GM19239 (cell line): ENCODE data around the gene ST3GAL4.
"Not testable (repeated sequence)": the region's sequence is repeated elsewhere in the genome, so short reads cannot be mapped to it uniquely, and the experiment has no call there.

ENCODE experiments used
- DNase-seq: peaks from one replicate; pipeline ENCODE4 v3.0.0; 2011; ENCODE audit warnings: low spot score; ENCODE audit not compliant: insufficient read length
- FAIRE-seq: peaks from 2 replicates; lab custom pipeline; 2011; peaks lifted over from hg19 to GRCh38; lab: Jason Lieb, UNC

Gene ST3GAL4

DNA sequence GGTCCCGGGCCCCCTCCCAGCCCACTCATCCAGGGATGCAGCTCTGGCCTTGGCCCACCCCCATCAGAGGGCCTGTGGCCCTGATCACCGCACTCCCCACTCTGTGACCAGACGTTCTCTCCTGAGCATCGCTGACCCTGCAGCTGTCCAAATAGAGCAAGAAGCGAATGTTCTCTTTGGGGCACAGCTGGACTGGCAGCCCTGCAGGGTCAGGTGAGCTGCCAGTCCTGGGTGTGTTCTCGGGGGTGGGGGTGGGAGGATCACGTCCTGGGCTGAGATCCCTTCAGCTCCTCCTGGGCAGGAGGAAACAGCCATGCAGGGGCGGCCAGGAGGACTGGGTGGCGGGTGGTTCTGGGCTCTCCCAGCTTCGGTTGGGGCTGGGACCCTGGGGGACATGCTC, 26.5 kb downstream of the ST3GAL4 start:
- DNase-seq, result not testable (repeated sequence)
- FAIRE-seq, result peak; percentile 31

DNA sequence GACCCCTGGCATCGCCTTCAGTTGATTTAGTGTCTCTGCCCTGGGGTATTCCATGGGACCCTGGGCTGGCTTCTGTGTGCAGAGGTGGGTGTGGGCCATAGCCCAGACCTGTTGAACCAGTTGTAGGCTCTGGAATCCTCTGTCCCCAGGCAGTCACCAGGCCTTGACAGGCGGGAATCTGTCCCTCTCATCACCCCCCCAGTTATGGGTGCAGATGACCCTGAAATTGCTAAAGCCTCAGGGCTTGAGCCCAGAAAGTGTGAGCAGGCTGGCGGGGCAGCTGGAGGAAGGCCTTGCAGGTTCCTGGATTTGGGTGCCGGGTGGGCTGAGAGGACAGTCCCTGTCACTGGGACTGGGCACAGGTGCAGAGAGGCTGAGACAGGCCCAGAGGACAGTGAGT, 27.2 kb downstream of the ST3GAL4 start:
- not testable (repeated sequence) for DNase-seq, FAIRE-seq

DNA sequence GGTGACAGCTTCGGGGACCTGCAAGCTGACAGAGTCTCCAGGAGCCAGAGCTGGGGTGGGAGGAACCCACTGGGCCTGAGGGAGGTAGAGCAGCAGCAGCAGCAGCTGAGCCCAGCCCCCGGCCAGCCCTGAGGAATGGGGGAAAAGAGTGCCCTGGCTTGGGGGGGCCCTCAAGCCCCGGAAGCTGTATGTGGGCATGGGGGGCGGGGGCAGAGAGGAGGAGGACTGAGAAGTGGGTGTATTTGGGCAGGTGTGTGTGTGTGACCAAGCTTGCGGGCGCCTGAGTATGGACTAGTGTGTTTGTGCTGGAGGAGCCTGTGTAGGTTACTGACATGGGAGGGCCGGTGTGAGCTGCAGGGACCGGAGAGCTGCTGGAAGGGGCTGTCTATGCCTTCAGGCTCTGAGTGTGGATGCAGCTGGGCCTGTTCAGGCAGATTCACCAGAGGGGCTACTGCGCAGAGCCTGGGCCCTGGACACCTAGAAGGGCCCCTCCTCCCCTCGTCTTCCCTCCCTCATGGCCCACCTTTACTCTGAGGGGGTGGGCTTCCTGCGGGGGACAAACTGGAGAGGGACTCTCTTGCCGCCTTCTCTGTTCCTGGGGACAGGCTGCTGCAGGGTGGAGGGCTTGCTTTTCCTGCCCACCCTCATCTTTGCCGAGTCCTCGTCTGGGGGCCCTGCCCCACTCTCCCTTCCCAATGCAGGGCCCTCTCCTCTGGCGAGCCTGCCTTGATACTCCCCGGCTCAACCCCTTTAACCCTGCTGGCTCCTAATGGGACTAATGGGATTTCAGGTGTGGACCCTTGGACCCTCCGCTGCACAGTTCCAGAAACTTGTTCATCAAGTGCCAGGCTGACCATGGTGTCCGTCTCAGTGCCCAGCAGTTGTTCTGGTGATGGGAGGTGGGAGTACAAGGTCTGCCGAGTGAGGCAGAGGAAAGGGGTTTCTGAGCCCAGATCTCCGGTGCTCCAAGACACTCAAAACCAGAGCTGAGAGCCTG, 28.2 kb downstream of the ST3GAL4 start:
- DNase-seq (no peak), FAIRE-seq (no peak)

DNA sequence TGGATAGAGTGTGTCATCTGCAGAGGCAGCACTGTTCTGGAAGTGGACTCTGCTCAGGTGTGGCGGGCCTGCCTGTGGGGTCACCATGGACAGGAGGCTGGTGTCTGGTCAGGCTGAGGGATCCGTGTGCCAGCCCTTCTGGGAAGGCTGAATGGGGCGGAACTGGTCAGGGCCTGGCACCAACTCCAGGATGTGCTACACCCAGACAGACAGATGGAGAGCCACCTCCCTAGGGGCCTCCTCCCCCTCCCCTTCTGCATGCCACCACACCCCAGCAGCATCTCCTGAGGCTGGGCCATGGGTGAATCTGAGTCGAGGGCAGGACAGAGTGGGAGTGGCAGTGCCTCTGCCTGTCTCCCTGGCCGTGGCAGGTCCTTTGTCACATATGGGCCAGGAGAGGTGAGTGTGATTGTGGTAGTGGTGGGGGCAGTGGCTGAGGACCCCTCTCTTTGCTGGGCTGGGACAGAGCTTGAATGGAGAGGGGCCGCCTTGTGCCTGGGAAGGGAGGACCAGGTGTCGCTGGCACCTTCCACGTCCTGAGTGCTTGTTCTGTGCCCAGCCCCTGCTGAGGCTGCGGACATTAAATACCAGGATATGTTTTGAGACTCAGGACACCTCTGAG, 29.1 kb downstream of the ST3GAL4 start:
- no peak for FAIRE-seq
- DNase-seq, result no peak

DNA sequence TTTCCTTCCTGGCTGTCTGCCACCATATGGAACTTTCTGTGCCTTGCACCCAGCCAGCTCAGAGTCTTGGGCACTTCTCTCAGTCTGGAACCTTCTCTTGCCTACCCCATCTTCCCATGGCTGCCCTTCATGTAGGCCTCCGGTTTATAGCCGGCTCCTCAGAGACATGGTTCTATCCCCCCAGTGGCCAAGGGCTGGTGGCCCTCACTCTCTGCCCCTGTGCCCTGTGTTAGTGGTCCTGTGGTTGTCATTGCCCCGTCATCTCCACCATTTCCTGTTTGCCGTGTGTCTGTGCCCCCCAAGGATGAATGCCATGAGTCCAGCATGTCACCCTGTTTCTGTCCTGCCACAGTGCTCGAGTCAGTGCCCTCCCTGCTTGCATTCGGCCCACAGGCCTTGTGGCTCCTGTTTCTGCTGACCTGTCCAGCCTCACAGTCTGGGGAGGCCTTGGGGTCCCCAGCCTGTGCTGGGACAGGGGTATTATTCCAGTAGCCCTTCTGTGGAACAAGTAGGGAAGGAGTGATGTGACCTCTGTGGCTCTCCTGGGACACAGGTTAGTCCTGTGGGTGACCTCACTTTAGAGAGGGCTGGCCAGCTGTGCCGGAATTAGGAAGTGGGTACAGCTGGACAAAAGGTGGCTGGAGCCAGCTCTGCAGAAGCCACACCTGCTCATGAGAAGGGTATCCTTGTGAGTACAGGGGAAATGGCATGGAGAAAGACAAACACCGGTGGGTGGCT, 30.7 kb downstream of the ST3GAL4 start:
- DNase-seq (no peak), FAIRE-seq (no peak)

DNA sequence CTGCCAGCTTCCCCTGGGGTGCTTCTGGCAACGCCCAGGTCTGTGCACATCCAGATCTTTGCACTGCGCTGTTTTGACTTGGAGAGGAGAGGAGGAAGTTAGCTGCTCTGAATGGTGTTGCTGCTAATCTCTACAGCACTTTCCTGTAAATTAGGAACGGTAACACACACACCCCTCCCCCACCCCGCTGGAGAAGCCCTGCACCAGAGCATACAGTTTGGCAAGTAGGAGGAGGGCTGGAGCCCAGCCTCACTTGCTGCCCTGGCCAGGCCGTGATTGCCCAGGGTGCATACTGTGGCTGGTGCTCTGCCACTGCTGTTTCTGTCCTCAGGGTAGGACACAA, 31.2 kb downstream of the ST3GAL4 start:
- FAIRE-seq, DNase-seq: not testable (repeated sequence)

DNA sequence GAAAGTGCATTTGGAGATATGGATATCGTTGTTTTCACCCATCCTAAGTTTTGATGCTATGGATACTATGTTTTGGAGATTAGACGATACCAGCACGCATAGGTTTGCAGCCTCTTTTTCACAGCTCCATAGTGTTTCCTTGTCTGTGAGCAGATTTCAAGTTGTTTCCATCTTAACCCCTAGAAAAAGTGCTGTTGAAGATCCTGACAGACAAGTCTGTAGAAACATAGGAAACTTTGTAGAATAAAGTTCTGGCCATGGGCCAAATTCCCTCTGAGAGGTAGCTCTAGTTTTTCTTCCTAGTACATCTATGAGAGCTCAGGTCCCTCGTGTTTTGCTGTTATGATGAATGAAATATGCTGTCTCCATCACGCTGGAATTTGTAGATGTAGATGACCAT, 32.4 kb downstream of the ST3GAL4 start:
- FAIRE-seq (no peak), DNase-seq (no peak)

DNA sequence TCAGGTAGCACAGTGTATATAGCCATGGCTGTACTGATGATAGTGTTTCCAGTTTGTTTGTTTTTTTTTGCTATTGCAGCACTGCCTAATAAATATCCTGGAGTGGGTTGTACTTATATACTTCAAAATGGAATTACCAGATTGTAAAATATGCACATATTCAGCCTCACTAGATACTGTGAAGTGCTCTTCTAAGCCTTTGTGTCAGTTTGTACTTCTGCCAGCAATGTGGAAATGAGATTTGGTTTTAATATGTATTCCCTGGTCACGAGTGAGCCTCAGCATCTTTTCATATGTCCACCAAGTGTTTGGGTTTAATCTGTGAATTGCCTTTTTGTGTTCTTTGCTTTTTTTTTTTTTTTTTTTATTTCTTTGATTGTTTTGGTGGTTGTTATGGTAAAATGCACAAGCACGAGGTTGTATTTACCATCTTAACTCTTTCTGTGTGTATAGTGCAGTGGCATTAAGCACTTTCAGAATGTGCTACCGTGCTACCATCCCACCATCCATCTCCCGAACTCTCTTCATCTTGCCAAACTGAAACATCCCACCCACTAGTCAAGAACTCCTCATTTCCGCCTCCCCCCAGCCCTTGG, 34.9 kb downstream of the ST3GAL4 start:
- no peak for DNase-seq
- no peak for FAIRE-seq

DNA sequence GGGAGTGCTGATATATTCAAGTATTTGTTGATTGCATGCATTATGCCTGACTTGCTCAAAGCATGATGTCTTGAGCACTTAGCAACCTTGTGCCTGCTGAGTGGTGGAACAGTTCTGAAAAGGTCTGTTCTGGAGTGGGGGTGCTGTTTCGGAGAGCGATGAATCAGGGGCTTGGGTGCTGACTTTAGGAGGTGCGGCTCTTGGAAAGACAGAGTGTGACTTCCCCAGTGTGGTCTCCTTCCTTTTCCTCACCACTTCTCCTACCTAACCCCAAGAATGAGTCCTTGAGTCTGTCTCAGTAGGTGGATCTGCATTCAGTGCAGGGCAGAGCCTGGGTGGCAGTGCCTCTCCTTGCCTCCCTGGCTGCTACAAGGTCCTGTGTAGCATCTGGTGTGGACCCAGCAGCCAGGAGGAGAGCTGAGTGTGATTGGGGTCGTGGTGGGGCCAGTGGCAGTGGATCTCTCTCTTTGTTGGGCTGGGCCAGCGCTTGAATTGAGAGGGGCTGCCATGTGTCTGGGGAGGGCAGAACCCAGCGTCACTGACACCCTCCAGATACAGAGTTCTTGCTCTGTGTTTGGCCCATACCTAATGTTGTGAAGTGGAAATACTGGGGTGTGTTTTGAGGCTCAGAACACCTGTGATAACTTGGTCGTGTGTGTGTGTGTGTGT, 35.9 kb downstream of the ST3GAL4 start:
- FAIRE-seq, result peak; percentile 26
- no peak for DNase-seq

DNA sequence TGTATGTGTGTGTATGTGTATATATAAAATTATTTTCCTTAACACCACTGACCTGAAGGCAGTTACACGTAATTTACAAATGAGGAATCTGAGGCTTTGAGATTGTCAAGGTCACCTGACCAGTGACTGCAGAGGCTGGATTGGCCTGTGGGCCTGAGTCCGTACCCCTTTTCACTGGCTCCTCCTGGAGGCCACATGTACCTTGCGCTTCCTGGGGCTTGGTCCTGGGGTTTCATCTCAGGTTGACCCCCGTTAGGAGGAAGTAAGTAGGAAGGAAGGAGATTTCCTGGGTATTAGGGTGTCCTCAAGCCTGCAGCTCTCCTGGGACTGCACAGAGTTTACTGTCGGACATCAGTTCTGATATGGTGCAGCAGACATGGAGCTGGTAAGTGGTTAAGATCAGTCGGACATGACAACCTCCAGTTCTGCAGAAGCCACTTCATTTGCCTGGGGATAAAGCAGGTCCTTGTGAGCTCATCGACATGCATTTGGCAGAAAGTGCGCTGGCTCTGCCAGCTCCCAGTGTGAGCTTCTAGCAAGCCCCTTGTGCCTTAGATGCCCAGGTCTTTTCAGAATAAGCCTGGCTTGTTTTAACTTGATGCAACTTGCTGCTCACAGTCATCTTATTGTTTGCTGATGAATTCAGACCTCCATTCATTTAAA, 36.6 kb downstream of the ST3GAL4 start:
- FAIRE-seq (peak; percentile 44), DNase-seq (no peak)

DNA sequence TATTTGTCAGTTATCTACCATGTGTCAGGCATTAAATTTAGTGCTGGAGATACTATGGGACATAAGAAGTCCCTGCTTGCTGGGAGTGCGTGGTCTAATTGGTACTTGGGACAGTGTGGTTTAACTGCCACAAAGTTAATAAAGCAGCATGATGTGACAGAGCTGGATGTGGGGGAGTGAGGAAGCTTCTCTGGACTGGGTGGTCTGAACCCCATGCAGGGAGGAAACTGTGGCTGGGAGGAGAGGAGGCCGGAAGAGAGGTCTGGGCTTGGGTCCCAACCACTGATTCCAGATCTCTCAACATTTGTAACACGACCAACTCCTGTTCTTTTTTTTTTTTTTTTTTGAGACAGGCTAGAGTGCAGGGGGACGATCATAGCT, 37.1 kb downstream of the ST3GAL4 start:
- no peak for DNase-seq
- FAIRE-seq, result peak; percentile 81

DNA sequence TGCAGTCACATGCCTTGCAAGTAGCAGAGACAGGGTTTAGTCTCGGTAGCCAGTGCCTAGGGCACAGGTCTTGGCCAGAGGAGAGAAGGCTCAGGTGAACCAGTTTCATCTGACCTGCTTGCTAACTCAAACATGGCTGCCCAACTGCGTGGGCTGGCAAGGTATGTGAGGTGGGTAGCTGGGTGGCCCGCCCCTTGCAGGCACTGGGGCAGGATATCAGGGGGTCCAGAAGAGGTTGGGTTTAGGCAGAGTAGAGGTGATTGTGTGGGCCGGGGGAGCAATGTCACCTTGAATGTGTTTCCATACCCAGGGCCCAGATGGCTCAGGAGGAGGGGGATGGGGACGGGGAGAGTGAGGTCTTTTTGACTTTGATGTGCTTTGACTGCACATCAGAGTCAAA, 37.7 kb downstream of the ST3GAL4 start:
- FAIRE-seq (no peak), DNase-seq (no peak)

DNA sequence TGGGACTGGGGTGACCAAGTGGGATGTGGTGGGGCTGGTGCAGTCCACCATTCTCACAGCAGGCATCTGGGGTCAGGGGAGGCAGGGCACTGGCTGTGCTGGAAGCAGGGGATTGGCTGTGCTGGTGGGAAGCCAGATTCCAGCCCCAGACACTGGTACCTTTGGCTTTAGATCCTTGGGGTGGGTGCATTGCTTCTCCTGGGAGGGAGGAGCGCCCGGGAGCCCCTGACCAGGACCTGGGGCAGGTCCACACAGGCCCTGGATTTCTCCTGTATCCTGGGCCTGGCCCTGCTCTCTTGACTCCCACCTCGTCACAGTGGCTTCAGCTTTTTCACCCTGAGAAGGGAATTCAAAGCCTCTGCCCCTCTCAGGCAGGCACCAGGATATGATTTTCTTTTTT, 38.5 kb downstream of the ST3GAL4 start:
- FAIRE-seq (no peak), DNase-seq (no peak)

DNA sequence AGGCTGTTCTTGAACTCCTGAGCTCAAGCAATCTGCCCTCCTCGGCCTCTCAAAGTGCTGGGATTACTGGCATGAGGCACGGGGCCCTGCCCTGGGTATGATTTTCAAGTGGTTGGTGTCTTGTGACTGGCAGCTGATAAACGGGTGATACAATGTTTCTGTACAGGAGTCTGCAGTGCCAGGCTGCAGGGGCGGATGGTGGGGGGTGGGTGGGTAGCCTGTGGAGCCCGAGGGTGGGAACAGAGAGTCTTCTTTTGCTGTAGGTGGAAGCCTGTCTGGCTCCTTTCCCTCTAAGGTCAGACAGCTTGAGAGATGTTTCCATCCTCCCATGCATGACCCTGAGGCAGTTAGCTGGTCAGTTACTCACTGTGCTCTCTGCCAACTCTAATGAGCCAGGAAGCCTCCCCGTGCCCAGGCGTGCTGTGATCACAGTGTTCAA, 39.2 kb downstream of the ST3GAL4 start:
- FAIRE-seq, DNase-seq: not testable (repeated sequence)

DNA sequence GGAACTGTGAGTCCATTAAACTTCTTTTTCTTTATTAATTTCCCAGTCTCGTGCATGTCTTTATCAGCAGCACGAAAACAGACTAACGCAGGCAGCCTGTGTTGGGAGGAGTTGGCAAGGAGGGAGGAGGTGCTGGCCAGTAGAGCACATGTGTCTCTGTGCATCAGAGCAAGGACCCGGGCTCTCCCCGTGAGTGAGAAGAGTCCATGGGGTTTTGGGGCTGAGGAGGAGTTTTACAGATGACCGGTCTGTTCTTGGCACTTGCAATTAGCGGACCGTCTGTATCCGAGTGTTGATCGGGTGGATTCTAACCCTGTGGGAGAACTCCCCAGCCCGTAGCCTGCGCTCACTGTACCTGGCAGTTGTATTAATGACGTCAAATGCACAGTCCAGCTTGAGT, 40.3 kb downstream of the ST3GAL4 start:
- FAIRE-seq, DNase-seq: not testable (repeated sequence)

DNA sequence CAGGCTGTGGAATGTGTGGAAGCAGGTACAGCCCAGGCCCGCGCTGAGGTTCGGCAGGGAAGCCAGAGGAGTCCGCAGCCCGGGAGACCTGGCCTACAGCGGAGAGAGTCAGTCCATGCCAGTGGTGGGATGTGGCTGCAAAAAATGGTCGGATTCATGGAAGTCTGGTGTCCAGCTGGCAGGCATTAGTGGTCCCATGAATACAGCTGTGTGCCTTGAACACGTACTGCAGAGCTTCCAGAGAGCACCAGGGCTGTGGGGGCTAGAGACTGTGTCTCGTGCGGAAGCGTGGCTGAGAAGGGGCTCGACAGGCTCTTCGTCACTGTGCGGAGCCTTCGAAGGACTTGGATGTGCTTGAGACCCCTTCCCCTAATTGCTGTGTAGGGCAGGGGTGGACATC, 40.8 kb downstream of the ST3GAL4 start:
- not testable (repeated sequence) for DNase-seq, FAIRE-seq

DNA sequence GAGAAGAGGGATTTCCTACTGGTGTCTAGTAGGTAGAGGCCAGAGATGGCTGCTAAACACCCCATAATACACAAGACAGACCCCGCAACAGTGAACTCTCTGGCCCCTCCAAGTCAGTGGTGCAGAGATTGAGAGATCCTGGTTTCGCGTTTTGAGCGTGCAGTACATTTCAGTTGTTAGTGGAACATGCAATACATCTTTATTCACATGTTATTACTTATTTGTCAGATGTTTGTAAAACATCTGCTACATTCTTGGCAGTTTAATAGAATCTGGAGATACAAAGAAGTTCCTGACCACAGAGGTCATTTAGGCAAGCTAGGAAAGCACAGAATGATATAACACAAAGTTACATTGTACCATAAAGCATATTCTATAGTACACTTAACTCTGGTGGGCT, 41.5 kb downstream of the ST3GAL4 start:
- FAIRE-seq (no peak), DNase-seq (no peak)

DNA sequence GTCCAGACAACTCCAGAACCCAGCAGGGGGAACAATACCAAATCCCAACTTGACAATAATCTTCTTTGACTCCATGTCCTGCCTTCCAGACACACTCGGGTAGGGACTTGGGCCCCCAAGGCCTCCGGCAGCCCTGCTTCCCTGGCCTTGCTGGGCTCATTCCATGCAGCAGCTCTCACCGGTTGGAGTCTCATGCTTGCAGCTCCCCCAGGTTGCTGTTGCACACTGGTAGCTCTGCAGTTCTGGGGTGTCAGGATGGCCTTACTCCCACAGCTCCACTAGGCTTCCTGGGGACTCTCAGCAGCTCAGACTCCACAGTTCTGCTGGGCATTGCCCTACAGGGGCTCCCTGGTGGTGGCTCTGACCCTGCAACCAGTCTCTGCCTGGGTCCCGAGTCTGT, 42.8 kb downstream of the ST3GAL4 start:
- DNase-seq, result no peak
- FAIRE-seq, result no peak

DNA sequence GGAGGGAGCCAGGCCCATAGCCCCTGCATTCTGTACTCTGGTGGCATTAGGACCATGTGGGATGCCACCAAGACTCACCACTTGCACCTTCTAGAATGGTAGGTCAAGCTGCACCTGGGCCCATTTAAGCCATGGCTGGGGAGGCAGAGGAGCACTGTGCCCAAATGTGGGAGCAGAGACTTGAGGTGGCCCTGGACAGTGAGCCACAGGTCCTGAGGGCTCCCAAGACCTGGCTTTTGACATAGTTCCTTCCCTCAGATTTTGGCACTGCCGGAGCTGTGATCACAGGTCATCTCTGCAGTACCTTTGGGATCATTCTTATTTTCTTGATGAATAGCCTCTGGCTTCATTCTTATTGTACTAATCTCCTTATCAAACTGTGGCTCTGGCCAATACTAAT, 43.2 kb downstream of the ST3GAL4 start:
- no peak for FAIRE-seq
- no peak for DNase-seq
